ENCODE results near the gene SLC25A34. TPM values are rescaled to one million over a fixed set of nuclear protein-coding genes. Genes with fewer than 3 reads are reported as not detected.

The SLC25A34 gene
- total and polyA plus RNA-seq, 11 donors = 1.6 to 71.2 (median 17.8) TPM

- peaks cover 0 to 18% (median 5%) of the 10 kb centered on the region in 12 donors for H3K4me1 ChIP-seq
Observed at GRCh38 chr1:15749399-15750291, 13.6 kb downstream of the SLC25A34 start.

GRCh38 chr1:15750924-15751323 lies 14.9 kb downstream of the SLC25A34 start:
- Histone ChIP-seq H3K27me3 (peaks cover 0 to 4% (median 0%) of the 10 kb centered on the region in 9 donors), H3K4me3 (no peak overlapping the region), H3K36me3 (no peaks in the 10 kb centered on the region), H3K4me1 (peaks cover 0 to 18% (median 5%) of the 10 kb centered on the region in 12 donors), H3K9me3 (no peaks in the 10 kb centered on the region), H3K27ac (no peak overlapping the region)
- DNase-seq = no peak
- intact Hi-C loops (cut with DNase I) = loop anchor here in 1 of 10 donors (10.0 kb wide), 1 partner anchor 156 kb away; no protein-coding TSS in a partner anchor
- peak in 1 of 4 donors; percentile 4 for ATAC-seq
- 89 to 91% (median 91%) methylated on average over 4 to 12 of the region's 12 CpGs for WGBS, 4 donors
- TF ChIP-seq POLR2A (IDR thresholded peaks at IDR 0.05) (no peak), CTCF (IDR thresholded peaks at IDR 0.05) (no peak)

More at GRCh38 chr1:15749399-15750291, 13.6 kb downstream of the SLC25A34 start:
- H3K27ac ChIP-seq = peak overlapping the region in 3 of 12 donors; percentile 32 to 73 (median 42)
- no peaks in the 10 kb centered on the region for H3K36me3 ChIP-seq
- H3K9me3 ChIP-seq = no peaks in the 10 kb centered on the region
- H3K27me3 ChIP-seq = no peaks in the 10 kb centered on the region
- no peak overlapping the region for H3K4me3 ChIP-seq
- 67 to 83% (median 72%) methylated on average over 14 to 19 of the region's 19 CpGs for WGBS, 4 donors
- intact Hi-C loops (cut with DNase I) = loop anchor here in 3 of 10 donors (10.0 kb wide), 1 partner anchor 155 kb away; no protein-coding TSS in a partner anchor
- peak; percentile 3 to 70 (median 22) for ATAC-seq
- no peak for DNase-seq
- no peak for TF ChIP-seq POLR2A (IDR thresholded peaks at IDR 0.05)
- TF ChIP-seq CTCF (IDR thresholded peaks at IDR 0.05) = no peak

GRCh38 chr1:15751717-15752116 lies 15.7 kb downstream of the SLC25A34 start:
- H3K36me3 ChIP-seq = no peaks in the 10 kb centered on the region
- no peak overlapping the region for H3K4me3 ChIP-seq
- ATAC-seq (no peak), DNase-seq (no peak)
- no peak overlapping the region for H3K27ac ChIP-seq
- H3K9me3 ChIP-seq = no peaks in the 10 kb centered on the region
- TF ChIP-seq POLR2A (IDR thresholded peaks at IDR 0.05) = no peak
- TF ChIP-seq CTCF (IDR thresholded peaks at IDR 0.05) = no peak
- H3K27me3 ChIP-seq = peaks cover 0 to 9% (median 0%) of the 10 kb centered on the region in 9 donors
- H3K4me1 ChIP-seq = peaks cover 0 to 19% (median 5%) of the 10 kb centered on the region in 12 donors
- intact Hi-C loops (cut with DNase I) = loop anchor here in 1 of 10 donors (10.0 kb wide), 1 partner anchor 157 kb away; no protein-coding TSS in a partner anchor
- WGBS, 4 donors = 88 to 95% (median 91%) methylated on average over 10 of the region's 10 CpGs

GRCh38 chr1:15753776-15754175 lies 17.7 kb downstream of the SLC25A34 start:
- WGBS, 4 donors = 78 to 87% (median 84%) methylated on average over 9 to 10 of the region's 10 CpGs

More at GRCh38 chr1:15753776-15754175, 17.7 kb downstream of the SLC25A34 start:
- TF ChIP-seq CTCF (IDR thresholded peaks at IDR 0.05) = no peak
- no peak for TF ChIP-seq POLR2A (IDR thresholded peaks at IDR 0.05)
- H3K9me3 ChIP-seq = no peaks in the 10 kb centered on the region
- no peak overlapping the region for H3K27ac ChIP-seq
- no peak for DNase-seq
- H3K36me3 ChIP-seq = no peaks in the 10 kb centered on the region
- no peak overlapping the region for H3K4me3 ChIP-seq
- intact Hi-C loops (cut with DNase I) = loop anchor here in 1 of 10 donors (10.0 kb wide), 1 partner anchor 159 kb away; no protein-coding TSS in a partner anchor
- peaks cover 0 to 33% (median 18%) of the 10 kb centered on the region in 12 donors for H3K4me1 ChIP-seq
- ATAC-seq = no peak
- peaks cover 0 to 29% (median 3%) of the 10 kb centered on the region in 9 donors for H3K27me3 ChIP-seq

All from heart left ventricle (tissue), 16 donors.